GM18907 (cell line): ENCODE data around the gene INHBA.

ENCODE experiments used
- ATAC-seq: cut with Tn5 transposase; IDR thresholded peaks from one replicate; pipeline ENCODE4 v1.9.1; 2021; ENCODE audit warnings: mild to moderate bottlenecking, moderate library complexity; ENCODE audit not compliant: unreplicated experiment

Gene INHBA

GRCh38 chr7:41711283-41712064, 8.6 kb upstream of the INHBA start:
- no peak for ATAC-seq

- no peak for ATAC-seq
Observed at GRCh38 chr7:41710838-41711237, 7.9 kb upstream of the INHBA start.

GRCh38 chr7:41709621-41710020, 6.7 kb upstream of the INHBA start:
- no peak for ATAC-seq

- ATAC-seq = no peak
Observed at GRCh38 chr7:41708581-41709358, 5.9 kb upstream of the INHBA start.

GRCh38 chr7:41706228-41706930, 3.5 kb upstream of the INHBA start:
- ATAC-seq = no peak

- peak; percentile 99 for ATAC-seq
Observed at GRCh38 chr7:41705109-41705901, 2.4 kb upstream of the INHBA start.

- ATAC-seq = no peak
Observed at GRCh38 chr7:41701068-41701941, 1.6 kb downstream of the INHBA start.

- ATAC-seq = no peak
Observed at GRCh38 chr7:41700044-41700471, 2.8 kb downstream of the INHBA start.

- no peak for ATAC-seq
Observed at GRCh38 chr7:41699516-41699915, 3.4 kb downstream of the INHBA start.

- no peak for ATAC-seq
Observed at GRCh38 chr7:41698726-41699125, 4.2 kb downstream of the INHBA start.

GRCh38 chr7:41698114-41698513, 4.8 kb downstream of the INHBA start:
- no peak for ATAC-seq

GRCh38 chr7:41696323-41696916, 6.5 kb downstream of the INHBA start:
- no peak for ATAC-seq

GRCh38 chr7:41695661-41696322, 7.1 kb downstream of the INHBA start:
- no peak for ATAC-seq

- ATAC-seq = no peak
Observed at GRCh38 chr7:41694495-41694894, 8.4 kb downstream of the INHBA start.

- no peak for ATAC-seq
Observed at GRCh38 chr7:41693150-41693997, 9.5 kb downstream of the INHBA start.

GRCh38 chr7:41692251-41692650, 10.6 kb downstream of the INHBA start:
- ATAC-seq = no peak

- no peak for ATAC-seq
Observed at GRCh38 chr7:41691286-41692190, 11.4 kb downstream of the INHBA start.
